Measurements from ENCODE around the gene RASGRP2. TPM values are rescaled to one million over a fixed set of nuclear protein-coding genes. Genes with fewer than 3 reads are reported as not detected.
"Not testable (repeated sequence)": the region's sequence is repeated elsewhere in the genome, so short reads cannot be mapped to it uniquely, and the experiment has no call there.

RASGRP2 gene
- total RNA-seq, 1 experiment from 2014 or later: 4.0 TPM

GRCh38 chr11:64711956-64712362 is 32.0 kb downstream of the RASGRP2 start:
- H3K27ac ChIP-seq (ENCODE audit: low read length): no peak overlapping the region
- H3K79me2 ChIP-seq (ENCODE audit: low read length): no peaks in the 10 kb centered on the region
- H3K9me3 ChIP-seq (ENCODE audit: low read length): no peaks in the 10 kb centered on the region
- no peaks in the 10 kb centered on the region for H4K20me1 ChIP-seq (ENCODE audit: insufficient read depth, low read depth, low read length)
- no peak overlapping the region for H3K4me3 ChIP-seq (ENCODE audit: low read length)
- H3K27me3 ChIP-seq (ENCODE audit: low read length): no peaks in the 10 kb centered on the region
- H2AFZ ChIP-seq (ENCODE audit: low read length): no peak overlapping the region
- H3K9me2 ChIP-seq (replicated peaks; ENCODE audit: insufficient read depth, low read length): no peaks in the 10 kb centered on the region
- H3K36me3 ChIP-seq (ENCODE audit: insufficient read depth, low read length): no peaks in the 10 kb centered on the region
- H3K4me2 ChIP-seq (ENCODE audit: low read depth, low read length, poor library complexity, severe bottlenecking): no peak overlapping the region
- DNase-seq: no peak
- H3K4me1 ChIP-seq (ENCODE audit: low read length): peaks cover 20% of the 10 kb centered on the region
- H3K9ac ChIP-seq (ENCODE audit: low read length): no peak overlapping the region

DNA sequence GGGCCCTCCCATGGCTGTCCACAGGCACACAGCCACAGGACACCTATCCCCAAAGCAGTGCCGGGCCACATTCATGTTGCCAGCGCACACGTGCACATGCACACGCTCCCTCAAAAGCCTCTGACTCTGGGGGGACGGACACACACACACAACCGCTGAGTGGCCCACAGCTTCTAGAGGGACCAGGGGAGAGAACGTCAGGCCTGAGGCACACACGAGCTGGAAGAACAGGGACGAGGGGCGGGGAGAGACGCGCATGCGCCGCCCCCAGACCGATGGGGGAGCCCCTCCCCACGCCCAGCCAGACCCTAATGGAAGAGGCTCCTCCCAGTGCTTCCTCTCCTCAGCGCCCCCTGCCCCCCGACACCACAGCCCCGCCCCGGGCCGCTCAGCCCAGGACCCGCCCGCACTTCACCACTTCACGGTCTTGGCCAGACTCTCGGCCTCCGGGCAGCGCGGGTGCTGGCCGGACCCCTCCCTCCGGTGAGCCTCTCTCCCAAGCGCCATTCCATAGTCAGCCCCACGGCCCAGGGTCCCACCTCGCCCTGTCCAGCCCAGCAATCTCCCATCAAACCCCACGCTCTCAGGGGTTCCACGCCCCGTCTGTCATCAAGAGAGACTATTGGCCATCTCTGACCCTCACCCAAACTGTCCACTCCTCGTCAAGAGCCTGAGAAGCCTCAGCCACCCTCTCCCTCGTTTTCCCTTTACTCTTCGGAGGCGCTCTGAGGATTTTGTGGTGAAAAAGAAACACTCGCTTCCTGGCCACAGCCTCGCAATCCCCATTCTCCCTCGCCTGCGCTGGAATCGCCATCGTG is 32.6 kb downstream of the RASGRP2 start:
- no peaks in the 10 kb centered on the region for H3K9me2 ChIP-seq (replicated peaks; ENCODE audit: insufficient read depth, low read length)
- H3K4me1 ChIP-seq (ENCODE audit: low read length): peaks cover 20% of the 10 kb centered on the region
- H3K79me2 ChIP-seq (ENCODE audit: low read length): no peaks in the 10 kb centered on the region
- no peak overlapping the region for H3K27ac ChIP-seq (ENCODE audit: low read length)
- no peak for DNase-seq
- no peak overlapping the region for H3K4me2 ChIP-seq (ENCODE audit: low read depth, low read length, poor library complexity, severe bottlenecking)
- no peak overlapping the region for H3K4me3 ChIP-seq (ENCODE audit: low read length)
- H2AFZ ChIP-seq (ENCODE audit: low read length): no peak overlapping the region
- no peaks in the 10 kb centered on the region for H3K36me3 ChIP-seq (ENCODE audit: insufficient read depth, low read length)
- no peak overlapping the region for H3K9ac ChIP-seq (ENCODE audit: low read length)
- no peaks in the 10 kb centered on the region for H3K27me3 ChIP-seq (ENCODE audit: low read length)
- no peaks in the 10 kb centered on the region for H3K9me3 ChIP-seq (ENCODE audit: low read length)
- no peaks in the 10 kb centered on the region for H4K20me1 ChIP-seq (ENCODE audit: insufficient read depth, low read depth, low read length)

DNA sequence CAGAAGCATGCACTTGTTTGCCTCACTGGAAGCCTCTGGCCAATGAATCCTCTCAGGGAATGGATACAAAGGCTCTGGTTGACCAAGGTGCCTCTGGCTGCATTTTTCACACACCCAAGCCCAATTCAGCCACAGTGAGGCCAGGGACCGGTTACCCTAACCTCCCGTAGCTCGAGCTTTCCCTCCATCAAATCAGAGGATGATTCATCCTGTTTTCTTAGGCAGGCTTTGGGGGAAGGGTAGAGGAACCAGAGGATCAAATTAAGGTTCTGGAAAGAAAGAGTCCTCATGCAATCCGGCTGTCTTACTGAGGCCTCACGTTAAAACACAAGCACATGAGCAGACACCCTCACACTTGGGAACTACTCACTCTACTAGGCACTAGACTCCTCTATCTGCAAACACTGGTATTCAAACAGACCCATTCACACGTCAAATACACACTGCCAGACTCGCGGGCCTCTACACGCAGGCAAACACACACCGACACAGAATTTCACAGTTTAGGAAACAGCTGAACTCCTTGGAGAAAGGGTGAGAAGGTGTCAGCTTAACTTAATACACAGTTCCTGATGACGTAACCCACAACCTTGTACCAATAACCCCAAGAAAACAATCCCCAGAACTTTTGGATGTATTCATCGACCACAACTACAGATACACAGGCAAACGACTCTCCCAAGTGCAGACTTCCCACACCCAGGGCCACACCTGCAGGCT is 33.4 kb downstream of the RASGRP2 start:
- Histone ChIP-seq H3K27ac (ENCODE audit: low read length) (no peak overlapping the region), H4K20me1 (ENCODE audit: insufficient read depth, low read depth, low read length) (no peaks in the 10 kb centered on the region), H2AFZ (ENCODE audit: low read length) (no peak overlapping the region), H3K4me1 (ENCODE audit: low read length) (peaks cover 16% of the 10 kb centered on the region), H3K4me3 (ENCODE audit: low read length) (no peak overlapping the region), H3K27me3 (ENCODE audit: low read length) (no peaks in the 10 kb centered on the region), H3K79me2 (ENCODE audit: low read length) (no peaks in the 10 kb centered on the region), H3K4me2 (ENCODE audit: low read depth, low read length, poor library complexity, severe bottlenecking) (no peak overlapping the region), H3K9me2 (replicated peaks; ENCODE audit: insufficient read depth, low read length) (no peaks in the 10 kb centered on the region), H3K36me3 (ENCODE audit: insufficient read depth, low read length) (no peaks in the 10 kb centered on the region), H3K9me3 (ENCODE audit: low read length) (no peaks in the 10 kb centered on the region), H3K9ac (ENCODE audit: low read length) (no peak overlapping the region)
- DNase-seq: no peak

GRCh38 chr11:64705501-64705900 is 38.4 kb downstream of the RASGRP2 start:
- H3K9ac ChIP-seq (ENCODE audit: low read length): no peak overlapping the region
- no peak overlapping the region for H2AFZ ChIP-seq (ENCODE audit: low read length)
- H3K79me2 ChIP-seq (ENCODE audit: low read length): no peaks in the 10 kb centered on the region
- no peaks in the 10 kb centered on the region for H3K9me2 ChIP-seq (replicated peaks; ENCODE audit: insufficient read depth, low read length)
- H3K4me2 ChIP-seq (ENCODE audit: low read depth, low read length, poor library complexity, severe bottlenecking): no peak overlapping the region
- H3K27ac ChIP-seq (ENCODE audit: low read length): no peak overlapping the region
- H3K9me3 ChIP-seq (ENCODE audit: low read length): no peaks in the 10 kb centered on the region
- no peaks in the 10 kb centered on the region for H3K27me3 ChIP-seq (ENCODE audit: low read length)
- no peak overlapping the region for H3K4me3 ChIP-seq (ENCODE audit: low read length)
- DNase-seq: no peak
- no peaks in the 10 kb centered on the region for H3K36me3 ChIP-seq (ENCODE audit: insufficient read depth, low read length)
- no peaks in the 10 kb centered on the region for H4K20me1 ChIP-seq (ENCODE audit: insufficient read depth, low read depth, low read length)
- no peaks in the 10 kb centered on the region for H3K4me1 ChIP-seq (ENCODE audit: low read length)

DNA sequence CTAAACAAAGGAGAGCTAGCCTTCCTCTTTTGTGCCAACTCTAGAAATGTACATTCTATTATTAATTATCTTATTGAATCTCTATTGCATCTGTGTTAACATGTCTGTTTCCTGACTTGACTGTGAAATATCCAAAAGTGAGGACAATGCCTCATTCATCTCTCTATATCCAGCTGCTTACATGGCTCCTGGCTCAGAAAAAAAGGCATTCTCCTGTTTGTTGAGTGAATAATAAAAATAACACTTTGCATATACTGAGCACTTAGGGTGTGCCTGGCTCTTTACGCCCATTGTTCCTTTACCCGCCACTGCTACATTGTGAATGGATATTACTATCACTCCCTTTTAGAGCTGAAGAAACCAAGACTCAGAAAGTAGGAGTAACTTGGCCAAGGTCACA is 40.9 kb downstream of the RASGRP2 start:
- Histone ChIP-seq H2AFZ (ENCODE audit: low read length) (no peak overlapping the region), H3K27ac (ENCODE audit: low read length) (no peak overlapping the region), H3K4me1 (ENCODE audit: low read length) (no peaks in the 10 kb centered on the region), H3K4me3 (ENCODE audit: low read length) (no peak overlapping the region), H4K20me1 (ENCODE audit: insufficient read depth, low read depth, low read length) (no peaks in the 10 kb centered on the region), H3K9me2 (replicated peaks; ENCODE audit: insufficient read depth, low read length) (no peaks in the 10 kb centered on the region), H3K36me3 (ENCODE audit: insufficient read depth, low read length) (no peaks in the 10 kb centered on the region), H3K79me2 (ENCODE audit: low read length) (no peaks in the 10 kb centered on the region), H3K27me3 (ENCODE audit: low read length) (no peaks in the 10 kb centered on the region), H3K9me3 (ENCODE audit: low read length) (no peaks in the 10 kb centered on the region), H3K4me2 (ENCODE audit: low read depth, low read length, poor library complexity, severe bottlenecking) (no peak overlapping the region), H3K9ac (ENCODE audit: low read length) (no peak overlapping the region)
- no peak for DNase-seq

GRCh38 chr11:64701956-64702355 is 42.0 kb downstream of the RASGRP2 start:
- H3K9me3 ChIP-seq (ENCODE audit: low read length); H3K4me1 ChIP-seq (ENCODE audit: low read length); H3K9me2 ChIP-seq (replicated peaks; ENCODE audit: insufficient read depth, low read length); H3K36me3 ChIP-seq (ENCODE audit: insufficient read depth, low read length); H3K9ac ChIP-seq (ENCODE audit: low read length); H3K79me2 ChIP-seq (ENCODE audit: low read length); H2AFZ ChIP-seq (ENCODE audit: low read length); H3K27ac ChIP-seq (ENCODE audit: low read length); DNase-seq; H4K20me1 ChIP-seq (ENCODE audit: insufficient read depth, low read depth, low read length); H3K27me3 ChIP-seq (ENCODE audit: low read length); H3K4me2 ChIP-seq (ENCODE audit: low read depth, low read length, poor library complexity, severe bottlenecking); H3K4me3 ChIP-seq (ENCODE audit: low read length): not testable (repeated sequence)

GRCh38 chr11:64698427-64698826 is 45.5 kb downstream of the RASGRP2 start:
- Histone ChIP-seq H3K4me3 (ENCODE audit: low read length) (no peak overlapping the region), H3K27me3 (ENCODE audit: low read length) (no peaks in the 10 kb centered on the region), H3K79me2 (ENCODE audit: low read length) (no peaks in the 10 kb centered on the region), H4K20me1 (ENCODE audit: insufficient read depth, low read depth, low read length) (no peaks in the 10 kb centered on the region), H3K27ac (ENCODE audit: low read length) (no peak overlapping the region), H3K9me3 (ENCODE audit: low read length) (no peaks in the 10 kb centered on the region), H3K4me2 (ENCODE audit: low read depth, low read length, poor library complexity, severe bottlenecking) (no peak overlapping the region), H2AFZ (ENCODE audit: low read length) (no peak overlapping the region), H3K4me1 (ENCODE audit: low read length) (peaks cover 11% of the 10 kb centered on the region), H3K9me2 (replicated peaks; ENCODE audit: insufficient read depth, low read length) (no peaks in the 10 kb centered on the region), H3K36me3 (ENCODE audit: insufficient read depth, low read length) (no peaks in the 10 kb centered on the region), H3K9ac (ENCODE audit: low read length) (no peak overlapping the region)
- no peak for DNase-seq

GRCh38 chr11:64697663-64698375 is 46.1 kb downstream of the RASGRP2 start:
- Histone ChIP-seq H2AFZ (ENCODE audit: low read length) (no peak overlapping the region), H3K79me2 (ENCODE audit: low read length) (no peaks in the 10 kb centered on the region), H4K20me1 (ENCODE audit: insufficient read depth, low read depth, low read length) (no peaks in the 10 kb centered on the region), H3K4me3 (ENCODE audit: low read length) (no peak overlapping the region), H3K9ac (ENCODE audit: low read length) (no peak overlapping the region), H3K27me3 (ENCODE audit: low read length) (no peaks in the 10 kb centered on the region), H3K27ac (ENCODE audit: low read length) (no peak overlapping the region), H3K9me2 (replicated peaks; ENCODE audit: insufficient read depth, low read length) (no peaks in the 10 kb centered on the region), H3K36me3 (ENCODE audit: insufficient read depth, low read length) (no peaks in the 10 kb centered on the region), H3K9me3 (ENCODE audit: low read length) (no peaks in the 10 kb centered on the region), H3K4me2 (ENCODE audit: low read depth, low read length, poor library complexity, severe bottlenecking) (no peak overlapping the region), H3K4me1 (ENCODE audit: low read length) (peaks cover 11% of the 10 kb centered on the region)
- no peak for DNase-seq
